ENCODE results near the gene CCDC3.

DNA sequence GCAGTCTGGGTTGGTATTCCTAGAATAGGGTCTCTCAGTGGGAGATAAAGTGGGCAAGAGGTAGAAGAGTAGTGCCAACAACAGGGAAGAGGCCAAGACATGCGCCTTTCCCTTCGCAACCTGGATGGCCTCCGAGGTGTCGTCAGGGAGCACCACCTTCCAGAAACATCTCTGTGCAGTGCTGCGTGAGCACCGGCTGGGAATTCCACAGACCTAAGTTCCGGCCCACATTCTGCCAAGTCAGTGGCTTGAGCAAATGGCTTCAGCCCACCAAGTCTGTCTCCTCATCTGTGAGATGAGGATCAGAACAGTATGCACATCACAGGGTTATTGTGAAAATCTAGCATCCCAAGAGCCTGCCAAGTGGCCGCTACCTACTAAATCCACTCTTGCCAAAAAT, 40.6 kb downstream of the CCDC3 start:
- TF ChIP-seq, protein P1, sequence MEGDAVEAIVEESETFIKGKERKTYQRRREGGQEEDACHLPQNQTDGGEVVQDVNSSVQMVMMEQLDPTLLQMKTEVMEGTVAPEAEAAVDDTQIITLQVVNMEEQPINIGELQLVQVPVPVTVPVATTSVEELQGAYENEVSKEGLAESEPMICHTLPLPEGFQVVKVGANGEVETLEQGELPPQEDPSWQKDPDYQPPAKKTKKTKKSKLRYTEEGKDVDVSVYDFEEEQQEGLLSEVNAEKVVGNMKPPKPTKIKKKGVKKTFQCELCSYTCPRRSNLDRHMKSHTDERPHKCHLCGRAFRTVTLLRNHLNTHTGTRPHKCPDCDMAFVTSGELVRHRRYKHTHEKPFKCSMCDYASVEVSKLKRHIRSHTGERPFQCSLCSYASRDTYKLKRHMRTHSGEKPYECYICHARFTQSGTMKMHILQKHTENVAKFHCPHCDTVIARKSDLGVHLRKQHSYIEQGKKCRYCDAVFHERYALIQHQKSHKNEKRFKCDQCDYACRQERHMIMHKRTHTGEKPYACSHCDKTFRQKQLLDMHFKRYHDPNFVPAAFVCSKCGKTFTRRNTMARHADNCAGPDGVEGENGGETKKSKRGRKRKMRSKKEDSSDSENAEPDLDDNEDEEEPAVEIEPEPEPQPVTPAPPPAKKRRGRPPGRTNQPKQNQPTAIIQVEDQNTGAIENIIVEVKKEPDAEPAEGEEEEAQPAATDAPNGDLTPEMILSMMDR (IDR thresholded peaks at IDR 0.05), result no peak
- no peak for TF ChIP-seq POLR2A (IDR thresholded peaks at IDR 0.05)
